Neural cell (in vitro differentiated cells): Measurements from ENCODE around the gene PLA2G4B. TPM values are rescaled to one million over a fixed set of nuclear protein-coding genes. Genes with fewer than 3 reads are reported as not detected.

Experiments
- H2AFZ ChIP-seq: fragments of 200-600, 300-800 bp; sonication (generic), shearing (Covaris generic); 2 replicates; pipeline ENCODE4 v1.6.0; 2014; ENCODE audit warnings: low read depth, mild to moderate bottlenecking, antibody characterized with exemption, low read length, moderate library complexity
- H3F3A ChIP-seq: fragments of 200-600 bp; shearing (Covaris generic); 2 replicates; pipeline ENCODE4 v1.6.1; 2016; ENCODE audit warnings: mild to moderate bottlenecking, moderate library complexity, mixed read lengths, antibody characterized with exemption, low read length; ENCODE audit not compliant: insufficient read depth, poor library complexity, severe bottlenecking
- H3K27ac ChIP-seq: fragments of 200-600, 300-800 bp; sonication (generic), shearing (Covaris generic); 2 replicates; pipeline ENCODE4 v1.5.1; 2014; ENCODE audit warnings: mild to moderate bottlenecking, low read length, moderate library complexity
- H3K27me3 ChIP-seq: fragments of 300-800, 200-600 bp; sonication (generic), shearing (Covaris generic); 2 replicates; pipeline ENCODE4 v1.6.0; 2014; ENCODE audit warnings: mild to moderate bottlenecking, low read depth, low read length, moderate library complexity; ENCODE audit not compliant: insufficient read depth
- H3K36me3 ChIP-seq: fragments of 300-800, 200-600 bp; sonication (generic), shearing (Covaris generic); 2 replicates; pipeline ENCODE4 v1.5.1; 2014; ENCODE audit warnings: mild to moderate bottlenecking, antibody characterized with exemption, low read length, moderate library complexity; ENCODE audit not compliant: insufficient read depth
- H3K4me2 ChIP-seq: fragments of 300-800, 200-600 bp; sonication (generic), shearing (Covaris generic); 2 replicates; pipeline ENCODE4 v1.6.0; 2014; ENCODE audit warnings: mild to moderate bottlenecking, low read length
- H3K4me3 ChIP-seq: fragments of 300-800, 200-600 bp; sonication (generic), shearing (Covaris generic); 2 replicates; pipeline ENCODE4 v1.5.1; 2014; ENCODE audit warnings: mild to moderate bottlenecking, low read length, moderate library complexity
- H3K79me2 ChIP-seq: fragments of 200-600 bp; shearing (Covaris generic); replicated peaks from 2 replicates; pipeline ENCODE4 v1.6.0; 2014; ENCODE audit warnings: mild to moderate bottlenecking, low read length, moderate library complexity; ENCODE audit not compliant: insufficient read depth
- H3K9ac ChIP-seq: fragments of 300-800, 200-600 bp; sonication (generic), shearing (Covaris generic); 2 replicates; pipeline ENCODE4 v1.6.1; 2016; ENCODE audit warnings: mild to moderate bottlenecking, low read length, mixed read lengths
- H3K9me2 ChIP-seq: fragments of 200-600 bp; shearing (Covaris generic); 2 replicates; pipeline ENCODE4 v1.6.1; 2016; ENCODE audit warnings: mild to moderate bottlenecking, low read length, mixed read lengths; ENCODE audit not compliant: insufficient read depth
- H3K9me3 ChIP-seq: fragments of 200-600, 300-800 bp; sonication (generic), shearing (Covaris generic); 2 replicates; pipeline ENCODE4 v1.6.1; 2016; ENCODE audit warnings: mild to moderate bottlenecking, mixed run types, low read length, moderate library complexity, mixed read lengths
- H4K20me1 ChIP-seq: fragments of 200-600 bp; shearing (Covaris generic); 2 replicates; pipeline ENCODE4 v1.6.1; 2016; ENCODE audit warnings: mild to moderate bottlenecking, mixed run types; ENCODE audit not compliant: insufficient read depth
- EP300 ChIP-seq: fragments of 450-650 bp; conservative IDR thresholded peaks from 2 replicates; pipeline ENCODE4 v1.6.1; 2014; ENCODE audit warnings: antibody characterized with exemption, mild to moderate bottlenecking, moderate library complexity; ENCODE audit not compliant: poor library complexity, severe bottlenecking
- EZH2 ChIP-seq: fragments of 200-600, 300-800 bp; shearing (Covaris generic), sonication (generic); IDR thresholded peaks from 2 replicates; pipeline ENCODE4 v1.6.1; 2014; ENCODE audit warnings: antibody characterized with exemption, low read length, borderline replicate concordance, mild to moderate bottlenecking; ENCODE audit not compliant: insufficient read depth, poor library complexity, severe bottlenecking
- MXI1 ChIP-seq: fragments of 450-650 bp; conservative IDR thresholded peaks from 2 replicates; pipeline ENCODE4 v1.6.1; 2014; ENCODE audit warnings: antibody characterized with exemption, mild to moderate bottlenecking; ENCODE audit not compliant: poor library complexity, severe bottlenecking
- POLR2AphosphoS5 ChIP-seq: IDR thresholded peaks from 2 replicates; pipeline ENCODE4 v1.6.1; 2012
- RAD21 ChIP-seq: fragments of 450-650 bp; conservative IDR thresholded peaks from 2 replicates; pipeline ENCODE4 v1.6.1; 2014; ENCODE audit warnings: antibody characterized with exemption, mild to moderate bottlenecking, moderate library complexity
- SMC3 ChIP-seq: fragments of 450-650 bp; conservative IDR thresholded peaks from 2 replicates; pipeline ENCODE4 v1.6.1; 2014; ENCODE audit warnings: antibody characterized with exemption, mild to moderate bottlenecking, moderate library complexity; ENCODE audit not compliant: poor library complexity
- TAF1 ChIP-seq: IDR thresholded peaks from 2 replicates; pipeline ENCODE4 v1.6.1; 2012; ENCODE audit warnings: low read depth
- polyA plus RNA-seq: library from polyadenylated mRNA; depleted of rRNA; stranded (reverse); fragments of >200 nt; gene quantifications from 2 replicates; pipeline ENCODE4 v1.2.3, GENCODE V29; 2014
- TF ChIP-seq, protein P1 (sequence below): fragments of 450-650 bp; IDR thresholded peaks from 2 replicates; pipeline ENCODE4 v1.5.1; 2014; ENCODE audit warnings: antibody characterized with exemption, mild to moderate bottlenecking, moderate library complexity; ENCODE audit not compliant: poor library complexity, severe bottlenecking
- TF ChIP-seq, protein P2 (sequence below): IDR thresholded peaks from 2 replicates; pipeline ENCODE4 v1.6.1; 2012; ENCODE audit warnings: borderline replicate concordance

The PLA2G4B gene
- polyA plus RNA-seq, 1 donor from 2014 or later: 11.3 TPM

GRCh38 chr15:41849204-41849603 is 10.6 kb downstream of the PLA2G4B start:
- Histone ChIP-seq H3K9me3 (no peaks in the 10 kb centered on the region), H2AFZ (no peak overlapping the region), H3K79me2 (no peaks in the 10 kb centered on the region), H3K9ac (no peak overlapping the region), H3K9me2 (no peaks in the 10 kb centered on the region), H3F3A (no peaks in the 10 kb centered on the region), H3K4me2 (no peak overlapping the region), H3K4me3 (no peak overlapping the region), H3K27me3 (no peaks in the 10 kb centered on the region), H3K27ac (no peak overlapping the region), H4K20me1 (no peaks in the 10 kb centered on the region), H3K36me3 (no peaks in the 10 kb centered on the region)
- no peak for TF ChIP-seq POLR2AphosphoS5
- TF ChIP-seq, protein P1, sequence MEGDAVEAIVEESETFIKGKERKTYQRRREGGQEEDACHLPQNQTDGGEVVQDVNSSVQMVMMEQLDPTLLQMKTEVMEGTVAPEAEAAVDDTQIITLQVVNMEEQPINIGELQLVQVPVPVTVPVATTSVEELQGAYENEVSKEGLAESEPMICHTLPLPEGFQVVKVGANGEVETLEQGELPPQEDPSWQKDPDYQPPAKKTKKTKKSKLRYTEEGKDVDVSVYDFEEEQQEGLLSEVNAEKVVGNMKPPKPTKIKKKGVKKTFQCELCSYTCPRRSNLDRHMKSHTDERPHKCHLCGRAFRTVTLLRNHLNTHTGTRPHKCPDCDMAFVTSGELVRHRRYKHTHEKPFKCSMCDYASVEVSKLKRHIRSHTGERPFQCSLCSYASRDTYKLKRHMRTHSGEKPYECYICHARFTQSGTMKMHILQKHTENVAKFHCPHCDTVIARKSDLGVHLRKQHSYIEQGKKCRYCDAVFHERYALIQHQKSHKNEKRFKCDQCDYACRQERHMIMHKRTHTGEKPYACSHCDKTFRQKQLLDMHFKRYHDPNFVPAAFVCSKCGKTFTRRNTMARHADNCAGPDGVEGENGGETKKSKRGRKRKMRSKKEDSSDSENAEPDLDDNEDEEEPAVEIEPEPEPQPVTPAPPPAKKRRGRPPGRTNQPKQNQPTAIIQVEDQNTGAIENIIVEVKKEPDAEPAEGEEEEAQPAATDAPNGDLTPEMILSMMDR: no peak
- no peak for TF ChIP-seq RAD21
- TF ChIP-seq MXI1: no peak
- no peak for TF ChIP-seq EZH2
- no peak for TF ChIP-seq SMC3
- no peak for TF ChIP-seq TAF1
- TF ChIP-seq EP300: no peak
- TF ChIP-seq, protein P2, sequence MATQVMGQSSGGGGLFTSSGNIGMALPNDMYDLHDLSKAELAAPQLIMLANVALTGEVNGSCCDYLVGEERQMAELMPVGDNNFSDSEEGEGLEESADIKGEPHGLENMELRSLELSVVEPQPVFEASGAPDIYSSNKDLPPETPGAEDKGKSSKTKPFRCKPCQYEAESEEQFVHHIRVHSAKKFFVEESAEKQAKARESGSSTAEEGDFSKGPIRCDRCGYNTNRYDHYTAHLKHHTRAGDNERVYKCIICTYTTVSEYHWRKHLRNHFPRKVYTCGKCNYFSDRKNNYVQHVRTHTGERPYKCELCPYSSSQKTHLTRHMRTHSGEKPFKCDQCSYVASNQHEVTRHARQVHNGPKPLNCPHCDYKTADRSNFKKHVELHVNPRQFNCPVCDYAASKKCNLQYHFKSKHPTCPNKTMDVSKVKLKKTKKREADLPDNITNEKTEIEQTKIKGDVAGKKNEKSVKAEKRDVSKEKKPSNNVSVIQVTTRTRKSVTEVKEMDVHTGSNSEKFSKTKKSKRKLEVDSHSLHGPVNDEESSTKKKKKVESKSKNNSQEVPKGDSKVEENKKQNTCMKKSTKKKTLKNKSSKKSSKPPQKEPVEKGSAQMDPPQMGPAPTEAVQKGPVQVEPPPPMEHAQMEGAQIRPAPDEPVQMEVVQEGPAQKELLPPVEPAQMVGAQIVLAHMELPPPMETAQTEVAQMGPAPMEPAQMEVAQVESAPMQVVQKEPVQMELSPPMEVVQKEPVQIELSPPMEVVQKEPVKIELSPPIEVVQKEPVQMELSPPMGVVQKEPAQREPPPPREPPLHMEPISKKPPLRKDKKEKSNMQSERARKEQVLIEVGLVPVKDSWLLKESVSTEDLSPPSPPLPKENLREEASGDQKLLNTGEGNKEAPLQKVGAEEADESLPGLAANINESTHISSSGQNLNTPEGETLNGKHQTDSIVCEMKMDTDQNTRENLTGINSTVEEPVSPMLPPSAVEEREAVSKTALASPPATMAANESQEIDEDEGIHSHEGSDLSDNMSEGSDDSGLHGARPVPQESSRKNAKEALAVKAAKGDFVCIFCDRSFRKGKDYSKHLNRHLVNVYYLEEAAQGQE: no peak

DNA sequence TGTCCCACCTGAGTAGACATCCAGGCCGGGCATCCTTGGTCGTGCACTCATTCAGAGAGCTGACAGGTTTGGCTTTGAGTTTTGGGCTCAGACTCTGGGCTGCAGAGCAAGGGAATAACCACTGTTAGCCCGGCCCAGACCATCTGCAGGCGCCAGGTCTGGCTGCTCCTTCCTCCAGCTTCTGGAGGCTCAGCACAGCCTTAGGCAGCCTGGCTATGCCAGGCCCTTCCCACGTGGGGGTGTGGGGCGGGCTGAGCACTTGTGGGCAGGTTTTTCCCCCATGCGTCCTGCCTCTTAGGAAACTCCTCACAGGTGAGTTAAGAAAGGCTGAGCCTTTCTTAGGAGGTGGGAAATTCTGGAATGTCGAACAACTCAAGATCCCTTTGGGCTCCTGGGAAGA is 11.2 kb downstream of the PLA2G4B start:
- no peak overlapping the region for H3K4me3 ChIP-seq
- no peaks in the 10 kb centered on the region for H3K27me3 ChIP-seq
- H3K4me2 ChIP-seq: no peak overlapping the region
- no peaks in the 10 kb centered on the region for H3F3A ChIP-seq
- no peaks in the 10 kb centered on the region for H3K9me3 ChIP-seq
- H2AFZ ChIP-seq: no peak overlapping the region
- TF ChIP-seq EP300 (no peak), TAF1 (no peak), SMC3 (no peak), MXI1 (no peak), EZH2 (no peak), POLR2AphosphoS5 (no peak), RAD21 (no peak)
- TF ChIP-seq, protein P1: no peak
- TF ChIP-seq, protein P2: no peak
- H3K79me2 ChIP-seq: no peaks in the 10 kb centered on the region
- no peaks in the 10 kb centered on the region for H4K20me1 ChIP-seq
- no peak overlapping the region for H3K27ac ChIP-seq
- no peaks in the 10 kb centered on the region for H3K36me3 ChIP-seq
- H3K9ac ChIP-seq: no peak overlapping the region
- H3K9me2 ChIP-seq: no peaks in the 10 kb centered on the region
